GM12891 (cell line): ENCODE measurements around the gene YDJC.

Experiments used
- POLR2A ChIP-seq: IDR thresholded peaks from 2 replicates; pipeline ENCODE4 v1.6.1; 2011; ENCODE audit warnings: low read depth, low read length, control low read depth
- POLR2AphosphoS5 ChIP-seq: IDR thresholded peaks from 2 replicates; pipeline ENCODE4 v1.6.1; 2011; ENCODE audit warnings: low read depth, low read length, control low read depth
- POU2F2 ChIP-seq: IDR thresholded peaks from 2 replicates; pipeline ENCODE4 v1.6.1; 2011; ENCODE audit warnings: low read depth, mild to moderate bottlenecking, control low read depth, low read length, moderate library complexity
- TAF1 ChIP-seq: IDR thresholded peaks from 2 replicates; pipeline ENCODE4 v1.6.1; 2011; ENCODE audit warnings: low read depth, low read length, control low read depth

- TF ChIP-seq POLR2A, result no peak
- TF ChIP-seq POLR2AphosphoS5, result no peak
- TF ChIP-seq TAF1, result no peak
- no peak for TF ChIP-seq POU2F2
Observed at GRCh38 chr22:21599053-21599893, 30.5 kb downstream of the YDJC start.
